HCT116 (cell line): ENCODE measurements around the gene CAMK1D. TPM values are rescaled to one million over a fixed set of nuclear protein-coding genes. Genes with fewer than 3 reads are reported as not detected.

Source experiments
- ATAC-seq: fragments of 200-7000 bp; cut with Tn5 transposase; 2 replicates; pipeline ENCODE4 v1.9.1; 2020; ENCODE audit warnings: mild to moderate bottlenecking, moderate library complexity
- BruUV-seq: library from RNA; stranded (reverse); fragments of 400-500 nt; replicated peaks from 2 replicates; lab custom pipeline; 2021; lab: Mats Ljungman, UMichigan
- CTCF ChIA-PET: fragments of 300-600 bp; sonication (Branson Sonifier 250); formaldehyde crosslinking; loops from one replicate; lab custom pipeline; 2021; ENCODE audit warnings: antibody characterized with exemption; lab: Charles Lee
- POLR2A ChIA-PET: fragments of 300-600, 350-600 bp; sonication (Branson Sonifier 250); formaldehyde crosslinking; loops from one replicate; lab custom pipeline; 2021; ENCODE audit warnings: antibody characterized with exemption; lab: Charles Lee
- RAD21 ChIA-PET, 2 experiments: fragments of 300-600 bp; sonication (Branson Sonifier 250); formaldehyde crosslinking; loops; one replicate each; lab custom pipeline; 2023; ENCODE audit warnings: low total read pairs in 2 of 2; ENCODE audit not compliant: uncharacterized antibody in 2 of 2, unreplicated experiment in 2 of 2, low non-redundant PET in 1 of 2; lab: Charles Lee
- DNase-seq: peaks from one replicate; pipeline ENCODE4 v3.0.0-alpha.2; 2010; ENCODE audit warnings: low read depth, low spot score
- H2AFZ ChIP-seq: fragments of 200-600 bp; shearing (Covaris generic), sonication (generic); 2 replicates; pipeline ENCODE4 v1.6.1; 2017; ENCODE audit warnings: low read depth, mixed run types, mixed read lengths, antibody characterized with exemption, low read length; ENCODE audit not compliant: poor library complexity, severe bottlenecking
- H3K27ac ChIP-seq: 2 replicates; pipeline ENCODE4 v1.5.1; 2012; ENCODE audit warnings: low read depth, low read length
- H3K27me3 ChIP-seq: fragments of 200-600 bp; sonication (generic); 2 replicates; pipeline ENCODE4 v1.6.1; 2016; ENCODE audit warnings: mixed run types, low read length, mixed read lengths; ENCODE audit not compliant: insufficient read depth
- H3K36me3 ChIP-seq, 2 experiments: fragments of 200-500 bp in 1 of 2; fragments of 200-600 bp in 1 of 2; sonication (Bioruptor generic) in 1 of 2; sonication (generic) in 1 of 2; 2 replicates each; pipeline versions ENCODE4 v1.5.1 to v1.6.1; 2014 to 2016; ENCODE audit warnings: low read length in 2 of 2, inconsistent platforms in 1 of 2, mixed read lengths in 1 of 2, mixed run types in 1 of 2; ENCODE audit not compliant: insufficient read depth in 2 of 2, control insufficient read depth in 1 of 2
- H3K4me1 ChIP-seq, 2 experiments: fragments of 200-600 bp in 1 of 2; sonication (generic) in 1 of 2; 2 replicates each; pipeline versions ENCODE4 v1.5.1 to v1.6.1; 2012 to 2017; ENCODE audit warnings: low read length in 2 of 2, inconsistent platforms in 1 of 2, mild to moderate bottlenecking in 1 of 2, mixed read lengths in 1 of 2, mixed run types in 1 of 2, moderate library complexity in 1 of 2; ENCODE audit not compliant: insufficient read depth in 2 of 2, control insufficient read depth in 1 of 2
- H3K4me2 ChIP-seq: fragments of 200-600 bp; sonication (generic); 2 replicates; pipeline ENCODE4 v1.6.1; 2017; ENCODE audit warnings: mixed run types, low read length, mixed read lengths
- H3K4me3 ChIP-seq, 2 experiments: fragments of 200-600 bp in 1 of 2; sonication (generic) in 1 of 2; replicated peaks in 1 of 2; 2 replicates each; pipeline ENCODE4 v1.5.1; 2011 to 2016; ENCODE audit warnings: low read length in 2 of 2, control low read depth in 1 of 2, low read depth in 1 of 2, mild to moderate bottlenecking in 1 of 2, mixed read lengths in 1 of 2, mixed run types in 1 of 2
- H3K79me2 ChIP-seq: fragments of 200-600 bp; sonication (generic); 2 replicates; pipeline ENCODE4 v1.6.1; 2017; ENCODE audit warnings: mild to moderate bottlenecking, mixed run types, low read length, moderate library complexity, mixed read lengths; ENCODE audit not compliant: insufficient read depth
- H3K9ac ChIP-seq: fragments of 200-600 bp; sonication (generic); 2 replicates; pipeline ENCODE4 v1.6.1; 2016; ENCODE audit warnings: low read length, mixed read lengths
- H3K9me2 ChIP-seq: fragments of 200-600 bp; sonication (generic), shearing (Covaris generic); 2 replicates; pipeline ENCODE4 v1.6.1; 2017; ENCODE audit warnings: mixed run types, mild to moderate bottlenecking, moderate library complexity; ENCODE audit not compliant: insufficient read depth
- H3K9me3 ChIP-seq, 2 experiments: fragments of 200-500 bp in 1 of 2; fragments of 200-600 bp in 1 of 2; sonication (Bioruptor generic) in 1 of 2; sonication (generic) in 1 of 2; 2 replicates each; pipeline ENCODE4 v1.6.1; 2014 to 2017; ENCODE audit warnings: low read length in 2 of 2, mixed read lengths in 2 of 2, inconsistent platforms in 1 of 2, low read depth in 1 of 2, mild to moderate bottlenecking in 1 of 2, mixed run types in 1 of 2, moderate library complexity in 1 of 2; ENCODE audit not compliant: control insufficient read depth in 1 of 2, insufficient read depth in 1 of 2
- H4K20me1 ChIP-seq: fragments of 200-600 bp; sonication (generic), shearing (Covaris generic); 2 replicates; pipeline ENCODE4 v1.6.1; 2017; ENCODE audit warnings: mixed run types, mild to moderate bottlenecking, moderate library complexity; ENCODE audit not compliant: insufficient read depth
- CBX3 ChIP-seq: IDR thresholded peaks from 2 replicates; pipeline ENCODE4 v1.6.1; 2012; ENCODE audit warnings: low read depth
- CEBPB ChIP-seq: IDR thresholded peaks from 2 replicates; pipeline ENCODE4 v1.6.1; 2012; ENCODE audit warnings: low read depth
- EGR1 ChIP-seq: IDR thresholded peaks from 2 replicates; pipeline ENCODE4 v1.6.1; 2012; ENCODE audit warnings: low read depth
- EZH2 ChIP-seq: fragments of 200-600 bp; sonication (generic); IDR thresholded peaks from 2 replicates; pipeline ENCODE4 v1.6.1; 2017; ENCODE audit warnings: antibody characterized with exemption, mixed run types
- FOSL1 ChIP-seq: IDR thresholded peaks from 2 replicates; pipeline ENCODE4 v1.6.1; 2012; ENCODE audit warnings: low read depth
- JUND ChIP-seq: IDR thresholded peaks from 2 replicates; pipeline ENCODE4 v1.6.1; 2012
- POLR2AphosphoS5 ChIP-seq: IDR thresholded peaks from 2 replicates; pipeline ENCODE4 v1.6.1; 2011; ENCODE audit warnings: mild to moderate bottlenecking, low read depth, low read length, moderate library complexity
- RAD21 ChIP-seq: IDR thresholded peaks from 2 replicates; pipeline ENCODE4 v1.6.1; 2012; ENCODE audit warnings: low read depth, mild to moderate bottlenecking
- SRF ChIP-seq: IDR thresholded peaks from 2 replicates; pipeline ENCODE4 v1.6.1; 2012; ENCODE audit warnings: low read depth
- YY1 ChIP-seq: IDR thresholded peaks from 2 replicates; pipeline ENCODE4 v1.6.1; 2011; ENCODE audit warnings: low read length, low read depth, moderate library complexity, mild to moderate bottlenecking; ENCODE audit not compliant: insufficient replicate concordance; ENCODE audit errors: extremely low read depth
- ZBTB33 ChIP-seq: IDR thresholded peaks from 2 replicates; pipeline ENCODE4 v1.6.1; 2011; ENCODE audit warnings: mild to moderate bottlenecking, low read length, moderate library complexity; ENCODE audit not compliant: insufficient replicate concordance; ENCODE audit errors: extremely low read depth
- intact Hi-C: fragments of 100-400 bp; cut with micrococcal nuclease; formaldehyde crosslinking; loops from 2 replicates; pipeline ENCODE4 v1.10.0; 2022
- total RNA-seq: library from RNA; stranded (reverse); gene quantifications from one replicate; pipeline ENCODE4 v1.2.1, GENCODE V29; 2021; ENCODE audit not compliant: unreplicated experiment

Gene CAMK1D
- total RNA-seq, 1 experiment from 2014 or later: 9.6 TPM

- BruUV-seq: no TSS peak
- intact Hi-C loops: no loop called here
- Histone ChIP-seq H4K20me1 (no peaks in the 10 kb centered on the region), H3K27me3 (no peaks in the 10 kb centered on the region), H3K9ac (peak overlapping the region; percentile 62), H3K9me3 (no peaks in the 10 kb centered on the region), H3K9me2 (no peaks in the 10 kb centered on the region), H3K4me1 (peaks cover 24 to 42% of the 10 kb centered on the region in 2 experiments), H3K4me2 (peak overlapping the region; percentile 94), H3K79me2 (no peaks in the 10 kb centered on the region), H3K4me3 (peak overlapping the region; percentile 7 to 44), H3K27ac (peak overlapping the region; percentile 82), H3K36me3 (no peaks in the 10 kb centered on the region)
- DNase-seq: no peak
- 0 out of 2 replicates have a peak, but pooled peaks have one; percentile 31 for ATAC-seq
- CTCF ChIA-PET: interaction anchor here (0.6 to 1.4 kb wide), 2 partner anchors 14 to 324 kb away, joined by 3 read pairs; no protein-coding TSS in a partner anchor
- POLR2A ChIA-PET: no interaction called here
- RAD21 ChIA-PET: interaction anchor here in 1 of 2 experiments (0.6 kb wide), 1 partner anchor 73 kb away, joined by 9 read pairs; no protein-coding TSS in a partner anchor
- no peak for TF ChIP-seq CBX3
- no peak for TF ChIP-seq EGR1
- TF ChIP-seq POLR2AphosphoS5: no peak
- 0 out of 2 replicates have a peak, but pooled peaks have one; percentile 30 for TF ChIP-seq CEBPB
- no peak for TF ChIP-seq EZH2
- TF ChIP-seq, all 23 proteins: peak for 1
- H2AFZ ChIP-seq: peak overlapping the region; percentile 99
Measured at GRCh38 chr10:12332572-12333379, 16.6 kb upstream of the CAMK1D start.

GRCh38 chr10:12333380-12334185 lies 15.8 kb upstream of the CAMK1D start:
- peak overlapping the region; percentile 7 to 44 for H3K4me3 ChIP-seq
- RAD21 ChIA-PET: interaction anchor here in 1 of 2 experiments (0.6 kb wide), 1 partner anchor 73 kb away, joined by 9 read pairs; no protein-coding TSS in a partner anchor
- H3K79me2 ChIP-seq: no peaks in the 10 kb centered on the region
- DNase-seq: peak; percentile 78
- BruUV-seq: no TSS peak
- H3K27ac ChIP-seq: peak overlapping the region; percentile 82
- H3K36me3 ChIP-seq: no peaks in the 10 kb centered on the region
- H3K9me2 ChIP-seq: no peaks in the 10 kb centered on the region
- H4K20me1 ChIP-seq: no peaks in the 10 kb centered on the region
- CTCF ChIA-PET: interaction anchor here (0.6 to 1.4 kb wide), 2 partner anchors 13 to 323 kb away, joined by 3 read pairs; no protein-coding TSS in a partner anchor
- peak overlapping the region; percentile 99 for H2AFZ ChIP-seq
- H3K9ac ChIP-seq: peak overlapping the region; percentile 62
- peaks cover 24 to 36% of the 10 kb centered on the region in 2 experiments for H3K4me1 ChIP-seq
- intact Hi-C loops: no loop called here
- H3K9me3 ChIP-seq: no peaks in the 10 kb centered on the region
- H3K4me2 ChIP-seq: peak overlapping the region; percentile 94
- POLR2A ChIA-PET: no interaction called here
- H3K27me3 ChIP-seq: no peaks in the 10 kb centered on the region
- ATAC-seq: peak; percentile 92
- TF ChIP-seq CBX3: peak; percentile 60; the same call in 1 of the 2 replicates
- TF ChIP-seq ZBTB33: no peak
- TF ChIP-seq RAD21: no peak; the same call in 1 of the 2 replicates
- TF ChIP-seq SRF: no peak
- TF ChIP-seq JUND: peak; percentile 68
- peak; percentile 53; the same call in 1 of the 2 replicates for TF ChIP-seq CEBPB
- no peak for TF ChIP-seq YY1
- peak; percentile 68; the same call in 1 of the 2 replicates for TF ChIP-seq FOSL1
